GM10847 (cell line): Measurements from ENCODE around the gene TUBB6.

Source experiments
- POLR2A ChIP-seq: IDR thresholded peaks from 2 replicates; pipeline ENCODE4 v1.6.1; 2011; ENCODE audit not compliant: insufficient read length; ENCODE audit errors: extremely low read depth

Gene TUBB6

DNA sequence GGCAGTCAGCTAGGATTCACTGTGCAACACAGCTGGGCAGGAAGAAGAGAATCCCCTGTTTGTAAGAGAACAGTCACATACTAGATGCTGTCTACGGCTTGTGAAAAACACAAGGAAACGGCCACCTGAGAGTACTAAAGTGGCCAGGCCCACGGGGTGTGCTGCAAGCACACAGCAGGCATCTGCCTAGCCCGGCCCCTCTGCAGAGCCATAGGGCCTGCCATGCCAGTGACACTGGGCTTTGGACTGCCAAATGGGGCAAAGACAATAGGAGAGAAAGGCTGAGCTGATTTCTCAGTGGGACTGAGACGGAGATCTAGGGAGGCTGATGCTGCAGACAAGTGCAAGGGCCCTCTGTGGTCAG, 10.3 kb downstream of the TUBB6 start:
- TF ChIP-seq POLR2A = no peak

DNA sequence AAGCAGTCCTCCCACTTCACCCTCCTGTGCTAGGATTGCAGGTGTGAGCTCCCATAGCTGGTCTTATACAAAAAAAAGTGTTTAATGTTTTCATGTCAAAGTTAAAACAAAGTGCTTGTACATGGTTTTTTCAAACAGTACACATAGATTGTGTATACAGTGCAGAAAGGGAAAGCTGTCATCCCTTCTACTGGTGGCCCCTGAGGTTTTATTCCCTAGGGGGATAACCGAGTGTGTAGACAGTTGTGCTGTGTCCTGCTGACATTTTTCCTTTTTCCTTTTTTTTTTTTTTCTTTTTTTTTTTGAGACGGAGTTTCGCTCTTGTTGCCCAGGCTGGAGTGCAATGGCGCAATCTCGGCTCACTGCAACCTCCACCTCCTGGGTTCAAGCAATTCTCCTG, 10.8 kb downstream of the TUBB6 start:
- TF ChIP-seq POLR2A = no peak

DNA sequence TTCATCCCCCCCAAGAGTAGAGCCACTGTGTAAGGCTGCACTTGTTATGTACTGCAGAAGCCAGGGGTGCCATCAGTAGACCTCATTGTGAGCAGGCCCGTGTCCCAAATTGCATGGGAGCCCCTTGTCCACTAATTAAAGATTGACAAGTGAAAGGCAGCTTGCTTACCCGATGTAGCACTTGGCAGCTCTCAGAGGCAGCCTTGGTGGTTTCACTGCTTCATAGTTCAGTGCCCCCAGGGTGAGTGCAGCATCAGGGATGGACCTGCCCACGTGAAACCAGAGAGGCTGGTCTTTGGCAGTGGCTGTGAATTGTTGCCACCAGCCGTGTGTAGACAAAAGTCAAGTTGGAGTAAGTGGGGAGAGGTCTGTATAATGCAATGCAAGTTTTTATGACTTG, 13.3 kb downstream of the TUBB6 start:
- no peak for TF ChIP-seq POLR2A

DNA sequence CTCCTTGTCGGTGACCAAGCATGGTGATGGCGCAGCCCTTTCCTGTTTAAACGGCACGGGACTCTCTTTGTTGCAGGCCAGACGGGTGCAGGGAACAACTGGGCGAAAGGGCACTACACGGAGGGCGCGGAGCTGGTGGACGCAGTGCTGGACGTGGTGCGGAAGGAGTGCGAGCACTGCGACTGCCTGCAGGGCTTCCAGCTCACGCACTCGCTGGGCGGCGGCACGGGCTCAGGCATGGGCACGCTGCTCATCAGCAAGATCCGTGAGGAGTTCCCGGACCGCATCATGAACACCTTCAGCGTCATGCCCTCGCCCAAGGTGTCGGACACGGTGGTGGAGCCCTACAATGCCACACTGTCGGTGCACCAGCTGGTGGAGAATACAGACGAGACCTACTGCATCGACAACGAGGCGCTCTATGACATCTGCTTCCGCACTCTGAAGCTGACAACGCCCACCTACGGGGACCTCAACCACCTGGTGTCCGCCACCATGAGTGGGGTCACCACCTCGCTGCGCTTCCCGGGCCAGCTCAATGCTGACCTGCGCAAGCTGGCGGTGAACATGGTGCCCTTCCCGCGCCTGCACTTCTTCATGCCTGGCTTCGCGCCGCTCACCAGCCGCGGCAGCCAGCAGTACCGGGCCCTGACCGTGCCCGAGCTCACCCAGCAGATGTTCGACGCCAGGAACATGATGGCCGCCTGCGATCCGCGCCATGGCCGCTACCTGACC, 17.1 kb downstream of the TUBB6 start:
- TF ChIP-seq POLR2A = no peak

DNA sequence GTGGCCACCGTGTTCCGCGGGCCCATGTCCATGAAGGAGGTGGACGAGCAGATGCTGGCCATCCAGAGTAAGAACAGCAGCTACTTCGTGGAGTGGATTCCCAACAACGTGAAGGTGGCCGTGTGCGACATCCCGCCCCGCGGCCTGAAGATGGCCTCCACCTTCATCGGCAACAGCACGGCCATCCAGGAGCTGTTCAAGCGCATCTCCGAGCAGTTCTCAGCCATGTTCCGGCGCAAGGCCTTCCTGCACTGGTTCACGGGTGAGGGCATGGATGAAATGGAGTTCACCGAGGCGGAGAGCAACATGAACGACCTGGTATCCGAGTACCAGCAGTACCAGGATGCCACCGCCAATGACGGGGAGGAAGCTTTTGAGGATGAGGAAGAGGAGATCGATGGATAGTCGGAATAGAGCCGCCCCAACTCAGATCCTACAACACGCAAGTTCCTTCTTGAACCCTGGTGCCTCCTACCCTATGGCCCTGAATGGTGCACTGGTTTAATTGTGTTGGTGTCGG, 17.7 kb downstream of the TUBB6 start:
- no peak for TF ChIP-seq POLR2A

DNA sequence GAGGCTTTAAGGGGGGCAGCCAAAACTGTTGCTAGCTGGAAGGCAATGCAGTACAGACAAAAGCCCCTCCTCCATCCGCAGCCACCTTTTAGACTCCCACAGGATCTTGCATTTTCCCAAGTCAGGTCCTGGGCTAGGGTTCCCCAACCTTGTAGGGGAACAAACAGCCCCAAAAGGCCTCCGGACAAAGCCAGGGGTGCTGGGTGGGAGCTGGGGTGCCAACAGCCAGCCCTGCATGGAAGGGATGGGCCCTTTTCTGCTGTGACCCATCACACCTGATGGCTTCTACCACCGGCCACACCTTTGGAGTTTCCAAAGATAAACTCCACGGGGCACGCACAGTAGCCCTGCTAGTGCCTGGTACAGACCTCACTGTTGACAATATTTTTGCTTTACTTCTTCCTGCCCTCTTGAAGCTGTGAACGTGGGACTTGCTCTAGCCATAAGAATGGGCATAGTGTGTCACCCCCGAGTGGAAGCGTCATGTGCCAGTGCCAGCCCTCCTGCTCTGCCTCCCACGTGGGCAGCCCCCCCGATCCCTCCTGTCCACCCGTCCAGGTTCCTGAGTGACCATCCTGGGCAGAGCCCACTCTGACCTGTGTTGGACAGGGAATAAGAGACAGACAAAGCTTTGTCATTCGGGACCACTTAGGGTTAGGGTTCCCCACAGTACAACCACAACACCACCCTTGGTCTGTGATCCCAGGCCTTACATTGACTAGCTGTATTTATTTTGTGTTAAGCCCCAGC, 18.8 kb downstream of the TUBB6 start:
- no peak for TF ChIP-seq POLR2A

DNA sequence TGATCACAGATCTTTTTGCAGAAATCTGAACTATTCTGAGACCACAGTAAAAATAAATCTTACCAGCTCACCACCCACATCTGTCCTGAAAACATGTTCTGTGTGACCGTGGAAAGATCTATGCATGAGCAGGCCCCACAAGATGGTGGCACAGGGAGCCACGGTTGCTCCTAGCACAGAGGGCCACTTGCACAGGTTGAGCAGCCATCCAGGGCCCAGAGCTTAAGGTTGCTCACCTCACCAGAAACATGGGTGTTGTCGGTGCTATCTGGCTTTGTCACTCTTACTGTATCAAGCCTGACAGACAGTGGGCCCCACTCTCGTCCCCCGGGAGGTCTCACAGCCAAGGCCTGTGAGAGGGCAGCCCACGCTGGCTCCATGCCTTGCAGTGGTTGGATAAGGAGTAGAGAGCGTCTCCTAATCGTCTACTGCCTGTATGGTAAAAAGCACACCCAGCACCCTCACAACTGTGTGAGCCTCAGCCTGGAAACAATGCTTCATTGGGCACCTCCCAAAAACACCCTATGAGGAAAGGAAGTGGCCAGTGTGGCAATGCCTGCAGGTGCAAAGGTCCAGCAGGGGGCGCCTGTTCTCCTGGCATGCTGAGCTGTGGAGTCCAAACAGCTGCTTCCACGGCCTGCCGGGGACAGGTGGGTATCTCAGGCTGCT, 19.6 kb downstream of the TUBB6 start:
- no peak for TF ChIP-seq POLR2A

DNA sequence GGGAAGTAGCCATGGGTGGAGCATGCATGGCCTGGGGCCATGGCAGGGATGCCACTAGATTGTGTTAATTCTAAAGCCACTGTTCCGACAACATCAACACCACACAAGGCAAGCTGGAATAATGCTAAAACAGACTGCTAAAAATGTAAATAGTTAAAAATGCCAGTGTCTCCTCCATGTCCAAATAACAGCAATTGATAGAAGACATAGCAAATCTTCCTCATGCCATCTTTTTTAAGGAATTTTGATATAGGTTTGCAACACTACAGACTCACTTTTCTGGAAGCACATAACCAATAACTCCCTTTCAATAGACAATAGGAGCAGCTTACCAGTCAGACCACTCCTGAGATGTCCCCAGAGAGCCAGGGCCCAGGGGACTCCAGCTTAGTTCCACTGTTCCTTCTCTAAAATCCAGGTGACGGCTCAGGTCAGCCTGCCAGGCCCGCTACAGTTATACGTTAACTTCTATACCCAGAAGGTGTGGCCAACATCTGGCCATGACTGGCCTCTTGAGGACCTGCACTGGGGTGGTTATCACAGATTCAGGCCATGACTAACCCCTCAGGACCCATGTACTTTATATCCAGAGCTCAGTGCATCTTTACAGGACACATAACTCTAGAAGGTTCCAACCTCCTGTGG, 20.3 kb downstream of the TUBB6 start:
- TF ChIP-seq POLR2A = no peak

DNA sequence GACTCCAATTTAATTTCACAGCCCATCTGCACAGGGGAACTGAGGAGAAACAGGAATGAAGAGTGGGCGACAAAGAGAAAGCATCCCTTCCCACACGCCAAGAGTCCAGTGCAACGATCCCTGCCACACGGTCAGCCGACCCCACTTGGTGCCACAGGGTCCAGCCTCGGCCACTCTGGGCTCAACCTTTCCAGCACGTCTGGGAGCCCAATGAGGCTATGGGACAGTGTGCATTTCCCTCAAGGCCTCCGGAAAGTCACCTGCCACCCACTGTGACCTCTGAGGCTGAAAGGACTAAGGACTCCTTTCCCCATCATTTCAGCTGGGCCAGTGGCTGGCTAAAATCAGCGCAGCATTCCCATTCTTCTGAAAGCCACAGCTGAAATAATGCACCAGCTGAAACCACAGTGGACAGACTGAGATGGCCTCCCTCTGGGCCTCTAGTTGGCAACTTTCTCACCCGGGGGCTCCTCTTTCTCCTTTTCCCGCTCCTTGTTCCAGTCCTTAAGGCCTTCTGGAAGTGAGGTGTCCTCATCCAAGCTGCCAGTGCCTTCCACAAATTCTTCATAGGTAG, 21.2 kb downstream of the TUBB6 start:
- no peak for TF ChIP-seq POLR2A

DNA sequence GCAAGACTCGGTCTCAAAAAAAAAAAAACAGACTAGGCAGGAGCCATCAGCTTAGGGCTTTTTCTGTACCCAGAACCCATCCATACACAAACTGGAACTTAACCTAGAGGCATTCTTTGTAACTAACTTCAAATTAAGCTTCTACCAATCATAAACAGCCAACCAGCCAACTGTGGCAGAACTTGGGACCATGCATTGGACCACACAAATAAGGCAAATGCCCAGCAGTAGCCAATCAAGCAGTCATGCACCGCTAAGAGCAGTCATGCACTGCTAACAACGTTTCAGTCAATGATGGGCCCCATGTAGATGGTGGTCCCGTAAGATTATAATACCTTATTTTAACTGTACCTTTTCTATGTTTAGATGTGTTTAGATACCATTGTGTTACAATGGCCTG, 22.7 kb downstream of the TUBB6 start:
- no peak for TF ChIP-seq POLR2A

DNA sequence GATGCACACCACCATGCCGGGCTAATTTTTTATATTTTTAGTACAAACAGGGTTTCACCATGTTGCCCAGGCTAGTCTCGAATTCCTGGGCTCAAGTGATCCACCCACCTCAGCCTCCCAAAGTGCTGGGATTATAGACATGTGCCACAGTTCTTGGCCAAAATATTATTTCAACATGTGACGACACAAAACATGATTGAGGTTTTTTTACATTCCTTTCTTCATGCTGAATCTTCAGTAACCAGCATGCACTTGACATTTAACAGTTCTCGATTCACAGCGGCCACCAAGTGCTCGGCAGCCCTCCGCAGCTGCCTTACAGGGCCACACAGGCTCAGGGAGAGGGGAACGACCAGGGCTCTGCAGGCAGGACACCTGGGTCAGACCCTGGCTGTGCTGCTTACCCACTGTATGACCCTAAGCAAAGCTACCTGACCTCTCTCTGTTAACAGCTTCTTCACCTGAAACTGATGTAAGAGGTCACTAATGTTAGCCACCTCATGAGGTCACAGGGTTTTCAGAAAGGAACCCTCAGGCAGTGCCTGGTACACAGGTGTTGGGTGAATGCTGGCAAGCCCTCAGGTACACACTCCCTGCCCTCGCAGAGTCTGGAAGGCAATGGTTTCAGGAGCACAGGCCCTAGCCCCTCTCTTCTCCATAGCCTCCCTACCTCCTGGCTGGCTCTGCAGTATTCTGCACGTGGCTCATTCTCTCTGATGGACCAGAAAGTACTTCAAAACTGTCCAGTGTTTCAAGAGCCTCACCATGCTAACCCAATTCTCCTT, 25.7 kb downstream of the TUBB6 start:
- TF ChIP-seq POLR2A = no peak

DNA sequence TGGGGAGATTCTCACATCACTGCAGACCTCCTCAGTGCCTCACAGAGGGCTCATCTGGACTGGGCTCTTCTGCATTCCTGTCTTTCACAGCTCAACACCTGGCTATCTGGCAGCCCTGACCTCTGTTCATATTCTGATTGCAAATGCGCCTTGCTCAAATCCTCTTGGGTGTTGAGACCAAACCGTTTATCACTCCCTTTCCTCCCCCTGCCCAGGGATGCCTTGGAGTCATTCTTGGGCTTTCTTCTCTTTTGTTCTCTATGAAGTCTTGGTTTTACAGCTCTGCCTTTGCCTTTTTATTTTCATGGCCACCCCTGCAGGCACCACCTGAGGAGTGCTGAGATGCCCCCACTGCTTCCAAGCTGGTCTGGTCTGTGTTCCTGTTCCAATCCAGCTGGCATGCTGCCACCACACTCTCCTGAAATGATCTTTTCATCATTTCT, 26.3 kb downstream of the TUBB6 start:
- no peak for TF ChIP-seq POLR2A

DNA sequence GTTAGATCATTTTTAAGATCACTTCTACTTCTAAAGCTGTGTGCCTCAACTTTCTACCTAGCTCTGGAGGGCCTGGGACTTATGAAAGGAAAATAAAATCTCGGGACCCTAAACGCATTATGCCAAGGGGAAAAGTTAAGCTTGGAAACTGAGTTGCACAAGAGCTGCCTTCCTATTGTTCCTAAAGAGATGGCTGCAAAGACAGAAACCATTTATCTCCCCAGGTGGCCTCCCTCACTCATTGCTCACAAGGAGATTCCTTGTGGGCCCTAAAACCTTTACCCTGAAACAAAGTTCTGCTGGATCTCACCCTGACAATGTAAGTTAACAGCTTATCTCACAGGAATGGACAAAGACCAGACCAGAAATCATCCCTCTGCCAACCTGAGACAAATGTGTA, 26.8 kb downstream of the TUBB6 start:
- TF ChIP-seq POLR2A = no peak

DNA sequence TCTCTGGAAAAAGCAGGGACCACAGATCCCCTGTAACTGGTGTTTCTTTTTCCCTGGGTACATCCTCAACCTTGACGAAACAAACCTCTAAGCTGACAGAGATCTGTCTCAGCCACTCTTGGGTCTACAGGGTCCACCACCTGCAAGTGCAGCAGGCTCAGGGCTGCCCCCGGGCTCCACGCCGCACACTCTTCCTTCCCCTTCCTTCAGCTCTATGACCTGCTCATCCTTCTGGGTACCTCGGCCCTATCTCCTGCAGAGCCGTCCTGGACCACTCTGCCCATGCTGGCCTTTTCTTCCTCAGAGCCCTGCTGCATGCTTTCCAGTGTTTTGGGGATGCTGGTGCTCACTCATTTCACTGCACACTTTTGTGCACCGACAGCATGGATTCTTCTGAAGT, 27.5 kb downstream of the TUBB6 start:
- TF ChIP-seq POLR2A = no peak

DNA sequence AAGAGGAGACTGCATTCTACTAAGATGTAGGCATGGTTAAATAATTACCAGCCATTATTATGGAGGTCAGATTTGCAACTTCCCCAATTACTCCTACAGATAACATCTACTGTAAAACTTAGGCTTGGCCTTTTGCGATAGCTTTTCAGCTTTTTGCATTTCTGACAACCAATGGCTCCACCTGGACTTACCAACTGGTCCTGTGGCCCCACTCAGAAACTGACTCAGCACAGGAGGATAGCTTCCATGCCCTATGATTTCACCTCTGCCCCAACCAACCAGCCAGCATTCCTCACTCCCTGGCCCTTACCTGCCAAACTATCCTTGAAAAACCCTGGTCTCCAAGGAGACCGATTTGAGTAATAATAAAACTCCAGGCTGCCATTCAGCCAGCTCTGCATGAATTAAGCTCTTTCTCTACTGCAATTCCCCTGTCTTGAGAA, 28.2 kb downstream of the TUBB6 start:
- TF ChIP-seq POLR2A = no peak

DNA sequence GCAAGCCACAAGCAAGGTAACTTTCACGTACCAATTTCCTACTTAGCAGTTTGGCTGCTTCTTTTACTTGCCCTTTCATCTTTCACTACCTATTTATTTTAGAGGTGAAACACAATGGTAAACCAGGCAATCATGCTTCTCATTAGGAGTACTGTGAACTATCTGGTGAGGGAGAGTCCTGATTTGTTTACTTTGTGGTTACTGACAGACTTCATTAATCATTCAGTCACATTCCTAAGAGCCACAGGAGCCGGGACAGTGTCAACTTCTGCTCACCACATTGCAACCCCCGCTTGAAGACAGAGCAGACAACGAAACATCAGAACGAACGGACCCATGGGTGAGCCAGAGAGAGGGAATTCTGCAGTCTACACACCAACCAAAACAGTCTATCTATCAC, 28.8 kb downstream of the TUBB6 start:
- TF ChIP-seq POLR2A = no peak
